Stimulated activated CD8-positive, alpha-beta memory T cell treated with anti-CD3 and anti-CD28 coated beads, Interleukin-4, amount 100 ng/mL, for 48 hours (primary cell): Measurements from ENCODE around the gene MRAP.
"Not testable (repeated sequence)": the region's sequence is repeated elsewhere in the genome, so short reads cannot be mapped to it uniquely, and the experiment has no call there.

ENCODE experiments used
- DNase-seq: peaks from one replicate; pipeline ENCODE4 v3.0.0-alpha.2; 2020

The MRAP gene

DNA sequence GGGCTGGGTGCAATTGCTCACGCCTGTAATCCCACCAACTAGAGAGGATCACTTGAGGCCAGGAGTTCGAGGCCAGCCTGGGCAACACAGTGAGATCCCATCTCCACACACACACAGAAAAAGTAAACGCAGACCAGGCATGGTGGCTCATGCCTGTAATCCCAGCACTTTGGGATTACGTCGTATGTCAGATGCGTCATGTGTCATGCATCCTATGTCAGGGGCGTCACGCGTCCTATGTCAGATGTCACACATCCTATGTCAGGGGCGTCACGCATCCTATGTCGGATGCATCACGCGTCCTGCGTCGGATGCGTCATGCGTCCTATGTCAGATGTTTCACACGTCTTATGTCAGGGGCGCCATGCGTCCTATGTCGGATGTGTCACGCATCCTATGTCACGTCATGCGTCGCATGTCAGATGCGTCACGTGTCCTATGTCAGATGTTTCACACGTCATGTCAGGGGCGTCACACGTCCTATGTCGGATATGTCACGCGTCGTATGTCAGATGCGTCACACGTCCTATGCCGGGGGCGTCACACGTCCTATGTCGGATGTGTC lies 1.5 kb downstream of the MRAP start:
- DNase-seq = no peak

GRCh38 chr21:32301596-32301995 lies 2.9 kb downstream of the MRAP start:
- DNase-seq = no peak

DNA sequence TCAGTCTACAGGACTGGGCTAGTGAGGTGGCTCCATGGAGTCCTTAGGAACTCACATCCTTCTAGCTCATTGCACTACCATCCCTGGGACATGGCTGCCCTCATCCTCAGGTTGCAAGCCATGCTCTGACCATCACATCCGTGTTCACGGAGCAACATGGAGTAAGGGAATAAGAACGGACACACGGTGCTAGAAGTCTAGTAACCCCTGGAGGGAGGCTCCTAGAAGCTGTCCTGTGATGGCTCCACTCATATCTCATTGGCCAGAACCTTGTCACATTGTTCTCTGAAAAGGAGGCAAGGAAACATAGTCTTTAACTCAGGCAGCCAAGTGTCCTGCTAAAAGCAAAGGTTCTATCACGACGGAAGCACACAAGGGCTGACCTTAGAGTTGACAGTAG lies 3.9 kb downstream of the MRAP start:
- DNase-seq = no peak

DNA sequence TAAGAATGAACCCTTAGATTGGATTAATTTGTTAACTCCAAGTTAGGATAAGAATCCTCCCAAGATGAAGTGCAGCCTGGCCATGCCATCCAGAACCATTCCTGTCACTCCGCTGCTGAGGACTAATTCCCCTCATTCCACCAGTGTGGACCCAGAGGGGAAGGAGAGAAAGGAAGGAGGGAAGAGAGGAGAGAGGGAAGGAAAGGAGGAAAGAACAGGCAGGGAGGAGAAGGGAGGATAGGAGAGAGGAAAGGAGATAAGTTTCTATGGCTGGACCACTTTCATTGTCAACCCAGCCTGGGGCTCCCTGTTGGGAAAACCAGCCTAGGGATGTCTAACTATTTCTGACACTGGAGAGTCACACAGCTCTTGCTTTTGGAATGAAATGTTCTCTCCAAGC lies 4.7 kb downstream of the MRAP start:
- no peak for DNase-seq

- no peak for DNase-seq
These were observed 6.3 kb downstream of the MRAP start for GRCh38 chr21:32304998-32305397.

DNA sequence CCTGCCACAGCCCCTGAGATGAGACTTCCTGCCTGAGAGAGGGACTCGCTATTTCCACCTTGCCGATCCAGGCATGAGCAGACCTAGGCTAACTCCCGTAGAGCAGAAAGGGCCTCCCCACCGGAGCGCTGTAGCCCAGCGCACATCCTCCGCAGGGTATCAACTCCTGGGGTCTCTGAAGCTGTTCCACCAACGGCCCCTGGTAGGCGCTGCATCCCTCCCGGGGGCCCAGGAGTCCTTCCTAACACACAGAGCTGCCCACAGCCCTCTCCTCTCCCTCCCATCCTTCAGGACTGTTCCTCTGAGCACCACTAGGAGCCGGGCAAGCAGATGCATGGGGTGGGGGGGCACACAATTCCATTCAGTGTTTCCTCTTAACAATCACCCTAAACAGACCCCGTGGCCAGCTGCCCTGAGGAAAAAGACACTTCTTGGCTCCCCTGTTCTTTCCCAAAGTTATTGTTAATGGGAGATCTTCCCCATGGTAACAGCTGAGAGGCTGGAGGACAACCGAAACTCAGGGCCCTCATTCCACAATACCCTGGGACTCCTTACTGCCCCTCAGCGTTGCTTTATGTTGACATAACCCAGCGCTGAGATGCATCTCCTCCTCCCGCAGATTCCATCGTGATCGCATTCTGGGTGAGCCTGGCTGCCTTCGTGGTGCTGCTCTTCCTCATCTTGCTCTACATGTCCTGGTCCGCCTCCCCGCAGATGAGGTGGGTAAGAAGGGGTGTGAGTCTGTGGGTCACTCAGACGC lies 7.5 kb downstream of the MRAP start:
- DNase-seq = no peak

DNA sequence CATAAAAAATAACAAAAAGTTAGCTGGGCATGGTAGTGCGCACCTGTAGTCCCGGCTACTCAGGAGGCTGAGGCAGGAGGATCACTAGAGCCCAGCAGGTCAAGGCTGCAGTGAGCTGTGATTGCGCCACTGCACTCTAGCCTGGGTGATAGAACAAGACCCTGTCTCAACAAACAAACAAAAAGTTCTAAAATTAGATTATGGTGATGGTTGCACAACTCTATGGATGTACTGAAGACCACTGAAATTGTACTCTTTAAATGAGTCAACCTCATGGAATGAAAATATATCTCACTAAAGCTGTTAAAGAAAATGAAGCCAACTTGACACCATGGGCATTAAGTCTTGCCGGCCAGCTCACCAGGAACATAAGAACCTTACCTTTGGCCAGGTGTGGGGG lies 9.1 kb downstream of the MRAP start:
- no peak for DNase-seq

GRCh38 chr21:32308696-32309095 lies 10.0 kb downstream of the MRAP start:
- no peak for DNase-seq

GRCh38 chr21:32309906-32310460 lies 11.3 kb downstream of the MRAP start:
- no peak for DNase-seq

DNA sequence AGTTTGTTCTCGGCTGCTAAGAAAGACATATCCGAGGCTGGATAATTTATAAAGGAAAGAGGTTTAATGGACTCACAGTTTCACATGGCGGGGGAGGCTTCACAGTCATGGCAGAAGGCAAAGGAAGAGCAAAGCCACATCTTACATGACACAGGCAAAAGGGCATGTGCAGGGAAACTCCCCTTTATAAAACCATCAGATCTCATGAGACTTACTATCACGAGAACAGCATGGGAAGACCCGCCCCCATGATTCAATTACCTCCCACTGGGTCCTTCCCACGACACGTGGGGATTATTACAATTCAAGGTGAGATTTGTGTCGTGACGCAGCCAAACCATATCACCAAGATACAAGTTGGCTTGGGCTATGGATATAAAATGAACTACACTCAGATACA lies 12.3 kb downstream of the MRAP start:
- DNase-seq = not testable (repeated sequence)

DNA sequence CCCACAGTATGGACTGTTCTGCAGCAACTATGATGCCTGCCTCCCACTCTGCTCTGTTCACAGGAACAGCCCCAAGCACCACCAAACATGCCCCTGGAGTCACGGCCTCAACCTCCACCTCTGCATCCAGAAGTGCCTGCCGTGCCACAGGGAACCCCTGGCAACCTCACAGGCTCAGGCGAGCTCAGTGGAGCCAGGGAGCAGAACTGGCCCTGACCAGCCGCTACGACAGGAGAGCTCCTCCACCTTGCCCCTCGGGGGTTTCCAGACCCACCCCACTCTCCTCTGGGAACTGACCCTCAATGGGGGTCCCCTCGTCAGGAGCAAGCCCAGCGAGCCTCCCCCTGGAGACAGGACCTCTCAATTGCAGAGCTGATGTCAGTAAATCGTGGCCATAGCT lies 13.0 kb downstream of the MRAP start:
- DNase-seq = no peak

GRCh38 chr21:32312326-32312725 lies 13.7 kb downstream of the MRAP start:
- DNase-seq = no peak

GRCh38 chr21:32312976-32313375 lies 14.3 kb downstream of the MRAP start:
- no peak for DNase-seq

DNA sequence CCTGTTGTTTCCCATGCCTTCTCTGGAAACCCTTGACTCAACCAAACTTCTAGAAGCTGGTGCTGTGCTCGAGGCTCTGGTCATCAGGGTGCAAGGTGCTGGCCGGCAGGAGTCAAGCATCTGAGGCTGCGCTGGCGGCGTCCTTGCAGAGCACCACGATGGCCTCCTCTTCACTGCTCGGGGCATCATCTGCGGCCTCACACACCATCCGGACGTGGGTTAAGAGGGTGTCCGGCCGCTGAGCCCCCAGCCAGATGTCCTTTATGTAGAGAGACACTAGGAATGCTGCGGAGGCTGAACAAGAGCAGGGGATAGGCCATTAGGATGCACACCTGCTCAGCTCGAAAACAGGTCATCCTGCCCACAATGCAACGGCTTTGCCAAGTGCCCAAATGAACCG lies 16.2 kb downstream of the MRAP start:
- no peak for DNase-seq

GRCh38 chr21:32315511-32316281 lies 17.0 kb downstream of the MRAP start:
- DNase-seq = no peak

GRCh38 chr21:32316361-32317215 lies 17.9 kb downstream of the MRAP start:
- no peak for DNase-seq

- no peak for DNase-seq
These were observed 19.1 kb downstream of the MRAP start for GRCh38 chr21:32317726-32318125.

DNA sequence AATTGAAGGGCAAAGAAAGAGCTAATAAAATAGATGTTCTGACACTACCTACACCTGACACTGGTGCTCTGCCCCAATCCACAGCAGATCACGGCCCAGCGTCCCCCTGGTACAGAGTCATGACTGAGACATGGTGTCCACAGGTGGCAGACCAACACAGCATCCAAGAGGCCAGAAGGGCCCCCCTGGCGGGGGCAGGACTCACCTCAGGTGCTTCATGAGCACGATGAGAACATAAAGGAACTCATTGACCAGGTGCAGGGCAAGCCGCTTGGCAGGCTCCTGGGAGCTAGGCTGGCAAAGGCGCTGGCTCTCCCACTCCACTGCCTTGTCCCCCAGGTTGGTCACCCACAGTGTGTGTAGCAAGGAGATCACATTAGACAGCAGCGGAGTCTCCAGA lies 20.4 kb downstream of the MRAP start:
- no peak for DNase-seq

- no peak for DNase-seq
These were observed 21.4 kb downstream of the MRAP start for GRCh38 chr21:32320059-32320458.

- DNase-seq = no peak
These were observed 22.1 kb downstream of the MRAP start for GRCh38 chr21:32320726-32321125.

- DNase-seq = no peak
These were observed 22.8 kb downstream of the MRAP start for GRCh38 chr21:32321480-32321879.

- no peak for DNase-seq
These were observed 23.4 kb downstream of the MRAP start for GRCh38 chr21:32322103-32322502.

GRCh38 chr21:32322676-32323075 lies 24.0 kb downstream of the MRAP start:
- DNase-seq = no peak
